GM03348 (cell line): Measurements from ENCODE around the gene SLC9B1.
A peak's percentile ranks its signal among the peaks of the same experiment; 100 is the strongest.
"Not testable (repeated sequence)": the region's sequence is repeated elsewhere in the genome, so short reads cannot be mapped to it uniquely, and the experiment has no call there.

Experiments
- DNase-seq: peaks from one replicate; pipeline ENCODE4 v3.0.0; 2012; ENCODE audit warnings: low spot score

Gene SLC9B1

DNA sequence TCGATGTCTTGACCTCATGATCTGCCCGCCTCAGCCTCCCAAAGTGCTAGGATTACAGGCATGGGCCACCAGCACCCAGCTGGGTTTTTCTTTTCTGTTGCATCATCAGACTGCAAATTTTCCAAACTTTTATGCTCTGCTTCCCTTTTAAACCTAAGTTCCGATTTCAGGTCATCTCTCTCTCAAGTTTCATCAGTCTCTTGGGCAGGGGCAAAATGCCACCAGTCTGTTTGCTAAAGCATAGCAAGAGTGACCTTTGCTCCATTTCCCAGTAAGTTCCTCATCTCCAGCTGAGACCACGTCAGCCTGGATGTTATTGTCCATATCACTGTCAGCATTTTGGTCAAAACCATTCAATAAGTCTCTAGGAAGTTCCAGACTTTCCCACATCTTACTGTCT is 141.2 kb downstream of the SLC9B1 start:
- DNase-seq, result not testable (repeated sequence)

DNA sequence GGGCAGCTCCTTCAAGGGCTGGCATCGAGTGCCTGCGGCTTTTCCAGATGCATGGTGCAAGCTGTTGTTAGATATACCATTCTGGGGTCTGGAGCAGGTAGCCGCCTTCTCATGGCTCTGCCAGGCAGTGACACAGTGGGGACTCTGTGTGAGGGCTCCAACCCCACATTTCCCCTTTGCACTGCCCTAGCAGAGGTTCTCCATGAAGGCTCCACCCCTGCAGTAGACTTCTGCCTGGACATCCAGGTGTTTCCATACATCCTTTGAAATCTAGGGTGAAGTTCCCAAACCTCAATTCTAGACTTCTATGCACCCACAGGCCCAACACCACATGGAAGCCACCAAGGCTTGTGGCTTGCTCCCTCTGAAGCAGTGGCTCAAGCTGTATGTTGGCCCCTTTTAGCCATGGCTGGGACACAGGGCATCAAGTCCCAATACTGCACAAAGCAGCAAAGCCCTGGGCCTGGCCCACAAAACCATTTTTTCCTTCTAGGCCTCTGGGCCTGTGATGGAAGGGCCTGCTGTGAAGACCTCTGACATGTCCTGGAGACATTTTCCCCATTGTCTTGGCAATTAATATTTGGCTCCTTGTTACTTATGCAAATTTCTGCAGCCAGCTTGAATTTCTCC is 141.9 kb downstream of the SLC9B1 start:
- not testable (repeated sequence) for DNase-seq

DNA sequence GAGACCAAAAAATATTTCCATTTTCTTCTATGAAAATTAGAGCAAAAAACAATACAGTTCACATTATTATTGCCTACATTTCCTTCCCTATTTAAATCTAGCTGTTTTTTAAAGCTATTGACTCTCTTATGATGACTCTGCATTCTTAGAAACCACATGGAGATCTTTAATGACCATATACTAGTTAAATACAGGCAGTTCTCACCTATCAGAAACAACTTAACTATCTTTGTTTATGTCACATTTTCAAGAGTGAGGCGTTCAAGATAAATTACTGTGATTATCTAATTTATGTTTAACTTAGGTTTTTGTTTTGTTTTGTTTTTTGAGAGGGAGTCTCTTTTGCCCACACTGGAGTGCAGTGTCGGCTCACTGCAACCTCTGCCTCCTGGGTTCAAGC is 147.7 kb downstream of the SLC9B1 start:
- DNase-seq, result no peak

DNA sequence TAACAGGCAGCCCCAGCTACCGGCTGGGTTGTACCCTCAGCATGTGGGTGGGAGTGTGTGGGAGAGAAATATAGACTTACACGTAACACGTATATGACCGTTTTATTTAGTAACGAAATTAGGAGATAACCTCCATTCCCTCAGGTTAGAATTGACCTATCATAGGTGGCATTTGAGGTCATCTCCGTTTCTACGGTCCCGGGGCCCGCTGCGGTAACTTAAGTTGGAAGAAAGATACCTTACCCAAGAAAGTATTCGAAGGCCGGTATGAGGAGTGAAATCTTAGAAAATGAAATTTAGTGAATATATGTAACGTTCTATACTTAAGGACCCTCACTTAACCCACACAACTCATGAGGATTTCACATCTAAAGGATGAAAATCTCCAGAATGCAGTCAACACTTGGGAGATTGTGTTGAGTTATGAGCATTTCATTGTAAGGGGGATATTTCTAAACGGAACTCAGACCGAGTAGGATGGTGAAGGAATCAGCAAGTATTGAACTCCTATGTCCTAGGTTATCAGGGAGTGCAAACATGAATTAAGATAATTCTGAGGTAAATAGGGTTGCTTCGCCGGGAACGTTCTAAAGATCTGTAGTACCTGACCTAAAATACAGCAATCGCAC is 149.8 kb downstream of the SLC9B1 start:
- no peak for DNase-seq

DNA sequence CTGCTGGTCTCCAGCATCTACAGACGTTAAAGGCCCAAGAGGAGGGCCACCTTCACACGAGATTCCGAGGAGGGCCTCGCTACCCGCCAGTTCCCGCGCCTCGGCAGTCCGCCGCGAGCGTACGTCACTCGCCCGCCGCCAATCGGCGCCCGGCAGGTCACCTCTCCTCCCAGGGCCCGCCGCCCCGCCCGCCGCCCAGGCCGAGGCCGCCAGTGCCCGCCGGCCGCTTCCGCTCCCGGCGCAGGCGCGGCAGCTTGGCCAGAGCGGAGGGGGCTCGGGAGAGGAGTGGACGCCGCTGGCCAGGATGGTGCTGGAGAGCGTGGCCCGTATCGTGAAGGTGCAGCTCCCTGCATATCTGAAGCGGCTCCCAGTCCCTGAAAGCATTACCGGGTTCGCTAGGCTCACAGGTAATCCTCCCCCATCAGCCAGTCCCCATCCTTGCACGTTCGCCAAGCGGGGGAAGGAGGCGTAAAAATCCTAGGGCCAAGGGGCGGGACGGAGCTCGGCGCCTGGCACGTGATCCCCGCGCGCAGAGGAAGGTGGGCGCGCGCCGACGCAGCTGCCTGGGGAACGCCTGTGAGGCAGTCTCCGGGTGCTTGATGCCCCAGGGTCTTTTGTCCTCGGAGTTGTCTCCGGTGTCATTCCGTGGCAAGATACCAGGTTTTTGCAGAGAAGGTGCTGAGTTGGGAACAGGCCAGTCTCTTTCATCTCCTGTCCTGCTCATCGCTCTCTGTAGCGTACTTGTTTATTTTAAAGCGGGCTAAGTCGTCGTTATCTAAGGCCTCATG is 150.5 kb downstream of the SLC9B1 start, which contains the start of gene CISD2:
CISD2 (plus strand) TSS at position 212 of the 788 bp plus-strand sequence; CDS start at position 305, 93 bp downstream.
- DNase-seq, result peak; percentile 98

DNA sequence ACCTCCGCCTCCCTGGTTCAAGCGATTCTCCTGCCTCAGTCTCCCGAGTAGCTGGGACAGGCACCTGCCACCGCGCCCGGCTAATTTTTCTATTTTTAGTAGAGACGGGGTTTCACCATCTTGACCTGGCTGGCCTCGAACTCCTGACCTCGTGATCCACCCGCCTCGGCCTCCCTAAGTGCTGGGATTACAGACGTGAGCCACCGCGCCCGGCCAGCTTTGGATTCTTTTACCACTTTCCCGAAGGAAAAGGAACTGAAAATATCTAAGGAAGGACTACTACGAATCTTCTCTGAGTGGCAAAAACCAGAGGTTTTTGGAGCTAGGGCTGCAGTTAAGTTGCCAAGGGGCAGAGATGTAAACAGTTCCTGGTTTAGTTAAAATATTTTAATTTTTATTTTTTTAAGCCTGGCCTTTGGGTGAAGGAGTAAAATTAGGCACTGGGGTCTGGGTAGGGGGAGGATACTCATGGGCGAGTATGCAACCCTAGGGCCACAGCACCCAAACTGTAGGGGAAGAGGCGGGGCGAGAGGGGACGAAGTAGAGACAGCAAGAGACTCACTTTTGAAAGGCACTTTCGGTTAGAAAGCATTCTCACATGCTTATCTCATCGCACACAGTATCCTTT is 151.2 kb downstream of the SLC9B1 start:
- DNase-seq, result no peak

DNA sequence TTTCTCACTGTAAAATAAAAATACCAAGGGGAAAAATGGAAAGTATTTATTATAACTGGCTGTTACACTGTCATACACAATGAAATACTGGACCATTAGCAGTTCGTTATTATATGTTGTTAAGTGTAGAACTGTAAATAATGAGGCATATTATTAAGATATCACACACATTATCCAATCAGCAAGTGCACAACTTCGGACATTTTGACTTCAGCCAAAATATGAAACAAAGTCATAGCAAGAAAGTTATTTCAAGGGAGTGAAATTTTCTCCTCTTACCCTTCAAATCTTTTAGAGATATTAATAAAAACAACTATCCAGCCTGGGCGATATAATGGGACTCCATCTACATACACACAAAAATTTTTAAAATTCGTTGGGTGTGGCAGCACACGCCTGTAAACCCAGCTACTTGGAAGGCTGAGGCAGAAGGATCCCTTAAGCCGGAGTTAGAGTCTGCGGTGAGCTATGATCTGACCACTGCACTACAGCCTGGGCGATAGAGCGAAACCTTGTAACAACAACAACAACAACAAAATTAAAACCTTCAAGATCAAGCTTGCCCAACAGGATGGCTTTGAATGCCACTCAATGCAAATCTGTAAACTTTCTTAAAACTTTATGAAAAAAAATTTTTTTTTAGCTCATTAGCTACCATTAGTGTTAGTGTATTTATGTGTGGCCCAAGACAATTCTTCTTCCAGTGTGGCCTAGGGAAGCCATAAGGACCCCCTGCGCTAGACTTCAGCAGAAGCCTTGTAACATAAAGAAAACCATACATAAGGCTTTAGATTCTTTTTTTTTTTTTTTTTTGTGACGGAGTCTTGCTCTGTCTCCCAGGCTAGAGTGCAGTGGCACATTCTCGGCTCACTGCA is 152.0 kb downstream of the SLC9B1 start:
- DNase-seq, result no peak

DNA sequence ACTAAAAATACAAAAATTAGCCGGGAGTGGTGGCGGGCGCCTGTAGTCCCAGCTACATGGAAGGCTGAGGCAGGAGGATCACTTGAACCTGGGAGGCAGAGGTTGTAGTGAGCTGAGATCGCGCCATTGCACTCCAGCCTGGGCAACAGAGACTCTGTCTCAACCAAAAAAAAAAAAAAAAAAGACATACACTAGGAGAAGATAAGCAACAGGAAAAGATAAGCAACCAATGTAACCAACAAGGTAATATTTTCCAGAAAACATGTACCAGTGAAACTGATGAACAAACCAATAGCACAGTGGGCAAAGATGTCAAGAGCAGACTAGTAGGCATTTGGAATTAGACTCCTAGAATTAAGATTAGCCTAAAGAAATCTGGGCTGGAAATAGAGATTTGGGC is 154.2 kb downstream of the SLC9B1 start:
- not testable (repeated sequence) for DNase-seq

DNA sequence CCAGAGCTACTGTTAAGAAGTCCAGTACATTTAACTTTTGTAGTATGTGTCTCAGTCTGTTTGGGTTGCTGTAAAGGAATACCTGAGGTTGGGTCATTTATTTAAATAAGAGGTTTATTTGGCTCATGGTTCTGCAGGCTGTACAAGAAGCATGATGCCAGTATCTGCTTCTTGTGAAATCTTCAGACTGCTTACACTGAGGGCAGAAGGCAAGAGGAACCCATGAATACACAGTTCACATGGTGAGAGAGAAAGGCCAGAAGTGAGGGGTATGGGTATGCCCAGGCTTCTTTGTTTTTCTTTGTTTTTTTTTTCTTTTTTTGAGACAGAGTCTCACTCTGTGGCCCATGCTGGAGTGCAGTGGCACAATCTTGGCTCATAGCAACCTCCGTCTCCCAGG is 156.8 kb downstream of the SLC9B1 start:
- DNase-seq, result no peak

DNA sequence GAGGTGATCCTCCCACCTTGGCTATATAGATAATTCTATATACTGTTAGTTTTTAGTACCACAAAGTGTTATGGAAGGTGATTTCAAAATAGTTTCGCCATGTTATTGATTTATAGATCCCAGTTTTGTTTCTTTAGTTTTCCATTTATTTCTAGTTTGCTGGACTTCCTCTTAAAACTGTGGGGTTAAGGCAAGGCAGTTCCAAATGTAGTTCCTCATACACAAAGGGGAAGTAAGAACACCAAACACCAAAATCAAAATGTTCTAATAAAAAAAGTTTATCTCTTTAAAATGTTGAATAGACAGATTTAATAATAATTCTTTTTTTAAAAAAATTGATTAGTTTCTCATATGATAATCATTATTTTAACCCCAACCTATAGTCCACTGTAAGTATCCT is 157.5 kb downstream of the SLC9B1 start:
- no peak for DNase-seq

DNA sequence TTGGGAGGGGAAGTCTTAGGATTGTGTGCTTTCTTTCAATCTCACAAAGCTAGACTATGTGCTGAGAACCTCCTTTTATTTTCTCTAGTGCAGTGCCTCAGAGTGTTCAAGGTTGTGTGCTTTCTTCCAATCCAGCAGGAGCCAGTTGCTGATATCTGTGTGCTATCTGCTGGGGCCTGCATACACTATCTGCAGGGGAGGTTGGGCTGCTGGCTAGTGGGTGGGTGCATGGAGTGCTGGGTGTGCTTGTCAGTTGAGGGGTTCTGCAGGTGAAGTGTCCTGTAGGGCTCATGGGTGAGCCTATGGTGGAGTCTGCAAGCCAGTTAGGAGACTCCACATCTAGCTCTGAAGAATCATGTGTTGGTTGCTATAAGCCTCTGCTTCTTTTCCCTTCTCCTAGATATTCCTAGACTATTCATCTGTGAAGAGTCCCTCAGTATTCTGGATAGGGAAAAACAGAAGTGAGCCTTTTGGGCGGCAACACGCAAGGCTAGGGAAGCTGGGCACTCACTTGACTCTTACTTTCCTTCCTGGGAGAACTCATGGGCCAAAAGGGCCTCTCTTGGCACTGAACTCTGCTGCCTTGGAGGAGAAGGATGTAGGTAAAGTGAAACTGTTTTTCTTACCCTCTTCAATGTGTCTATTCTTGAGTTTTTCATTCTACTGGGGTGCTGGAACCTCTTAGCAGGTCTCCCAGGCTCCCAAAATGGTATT is 158.7 kb downstream of the SLC9B1 start:
- no peak for DNase-seq

DNA sequence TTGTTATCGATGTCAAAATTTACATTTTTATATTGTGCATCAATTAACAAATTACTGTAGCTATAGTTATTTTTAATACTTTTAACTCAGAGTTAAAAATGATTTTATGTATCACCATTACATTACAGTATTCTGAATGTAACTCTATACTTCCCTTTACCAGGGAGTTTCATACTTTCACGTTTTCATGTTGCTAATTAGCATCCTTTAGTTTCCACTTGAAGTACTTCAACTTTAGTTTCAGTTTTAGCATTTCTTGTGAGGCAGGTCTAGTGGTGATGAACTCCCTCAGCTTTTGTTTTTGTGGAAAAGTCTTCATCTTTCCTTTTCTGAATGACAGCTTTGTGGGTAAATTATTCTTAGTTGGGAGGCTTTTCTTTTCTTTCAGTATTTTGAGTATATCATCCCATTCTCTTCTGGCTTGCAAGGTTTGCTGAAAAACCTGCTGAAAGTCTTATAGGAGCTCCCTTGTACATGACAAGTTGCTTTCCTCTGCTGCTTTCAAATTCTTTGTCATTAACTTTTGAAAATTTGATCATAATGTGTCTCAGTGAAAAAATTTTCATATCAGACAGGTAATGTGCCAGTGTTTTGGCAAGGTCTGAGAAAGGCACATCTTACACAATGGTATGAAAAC is 160.6 kb downstream of the SLC9B1 start:
- DNase-seq, result no peak
